NCI-H69 (cell line): ENCODE results near the gene LEFTY2.
"Not testable (repeated sequence)": the region's sequence is repeated elsewhere in the genome, so short reads cannot be mapped to it uniquely, and the experiment has no call there.

Source experiments
- DNase-seq: peaks from one replicate; lab custom pipeline; 2025; lab: John Stamatoyannopoulos, UW

The LEFTY2 gene

DNA sequence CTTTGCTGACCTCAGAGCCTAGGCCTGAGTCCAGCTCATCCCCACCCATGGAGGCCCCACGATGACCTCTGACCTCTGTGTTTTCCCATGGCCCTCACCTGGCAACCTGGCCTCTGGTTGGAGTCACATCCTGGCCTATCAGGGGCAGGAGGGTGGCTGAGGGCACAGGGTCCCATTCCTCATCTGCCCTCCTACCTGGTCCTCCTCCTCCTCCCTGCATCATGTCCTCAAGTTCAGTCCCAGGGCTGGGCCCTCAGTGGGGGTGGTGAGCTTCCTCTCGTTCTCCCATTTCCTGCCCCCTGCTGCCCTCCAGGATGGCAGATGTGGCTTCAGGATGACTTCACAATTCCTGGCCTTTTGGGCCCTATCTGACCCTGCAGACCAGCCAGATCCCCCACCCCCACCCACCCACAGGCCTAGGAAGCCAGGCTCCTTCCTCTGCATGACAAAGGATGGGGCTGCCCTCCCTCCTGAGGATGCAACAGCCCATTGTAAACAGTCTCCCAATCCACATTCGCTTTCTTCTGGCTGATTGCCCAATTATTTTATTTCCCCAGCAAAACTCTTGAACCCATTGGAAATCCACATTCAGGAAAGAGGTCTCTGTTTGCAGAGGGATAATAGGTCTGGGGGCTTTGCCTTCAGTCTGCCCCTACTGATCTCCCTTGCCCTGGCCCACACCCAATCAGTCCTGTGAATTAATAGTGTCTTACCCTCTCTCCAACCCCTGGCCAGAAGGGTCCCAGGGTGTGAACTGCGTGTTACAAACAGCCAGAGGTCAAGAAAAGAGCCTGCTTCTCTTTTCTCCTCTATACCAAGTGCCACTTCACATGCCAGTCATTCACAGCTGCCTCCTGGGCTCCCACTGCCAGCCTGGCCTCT is 41.7 kb downstream of the LEFTY2 start:
- DNase-seq = peak; percentile 33

DNA sequence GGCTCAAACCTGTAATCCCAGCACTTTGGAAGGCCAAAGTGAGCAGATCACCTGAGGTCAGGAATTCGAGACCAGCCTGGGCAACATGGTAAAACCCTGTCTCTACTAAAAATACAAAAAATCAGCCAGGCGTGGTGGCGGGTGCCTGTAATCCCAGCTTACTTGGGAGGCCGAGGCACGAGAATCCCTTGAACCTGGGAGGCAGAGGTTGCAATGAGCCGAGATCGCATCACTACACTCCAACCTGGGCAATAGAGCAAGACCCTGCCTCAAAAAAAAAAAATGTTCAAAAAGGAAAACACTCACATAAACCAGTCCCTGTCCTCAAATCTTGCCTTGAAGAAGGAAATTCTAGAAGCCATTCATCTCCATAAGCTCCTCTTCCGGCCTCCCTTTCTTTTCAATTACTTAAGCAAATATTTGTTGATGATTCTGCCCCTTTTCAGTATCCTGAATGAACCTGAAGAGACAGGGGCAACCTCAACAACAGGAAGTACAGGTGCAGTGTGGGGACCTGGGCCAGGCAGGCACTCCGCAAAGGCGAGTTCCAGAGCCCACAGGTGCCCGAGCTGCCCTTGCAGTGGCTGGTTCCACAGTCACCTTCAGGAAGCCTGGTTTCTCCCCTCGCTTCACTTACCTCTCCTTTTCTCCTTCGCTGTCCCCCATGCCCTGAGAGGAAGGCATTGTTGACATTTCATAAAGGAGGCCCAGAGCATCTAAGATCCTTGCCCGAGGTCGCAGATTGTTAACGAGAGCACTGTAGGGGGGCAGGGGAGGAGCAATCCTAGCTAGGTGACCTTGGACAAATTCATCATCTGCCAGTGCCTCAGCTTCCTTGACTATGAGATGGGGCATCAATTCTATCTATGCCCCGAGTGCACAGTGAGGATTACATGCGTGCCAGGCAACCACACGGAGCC is 43.2 kb downstream of the LEFTY2 start:
- DNase-seq = peak; percentile 89

DNA sequence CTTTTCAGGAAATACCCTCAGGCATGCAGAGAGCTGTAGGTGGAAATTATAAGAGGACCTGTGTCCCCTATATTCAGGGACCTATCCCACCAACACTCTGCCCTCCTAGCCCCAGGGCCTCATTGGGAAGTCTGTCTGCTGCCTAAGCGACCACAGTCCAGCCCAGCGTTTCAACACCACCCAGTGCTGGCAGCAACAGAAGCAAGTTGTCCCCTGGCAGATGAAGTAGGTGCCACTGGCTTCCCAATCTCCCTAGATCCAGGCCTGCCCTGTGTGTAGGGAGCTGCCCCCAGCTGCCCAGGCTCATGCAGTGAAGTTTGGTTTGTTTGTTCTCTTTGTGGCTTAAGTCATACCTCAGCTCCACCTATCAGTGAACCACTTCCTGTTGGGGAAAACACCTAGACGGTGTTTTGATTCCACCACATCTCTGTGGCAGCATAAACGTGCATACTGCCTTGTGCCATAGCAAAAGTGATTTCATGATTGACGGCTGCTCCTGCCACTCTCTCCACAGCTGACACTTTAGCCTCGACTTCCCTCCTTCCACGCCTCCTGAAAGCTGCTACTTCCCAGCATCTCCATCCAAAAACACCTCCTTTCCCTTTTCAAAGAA is 44.0 kb downstream of the LEFTY2 start:
- DNase-seq = peak; percentile 66

DNA sequence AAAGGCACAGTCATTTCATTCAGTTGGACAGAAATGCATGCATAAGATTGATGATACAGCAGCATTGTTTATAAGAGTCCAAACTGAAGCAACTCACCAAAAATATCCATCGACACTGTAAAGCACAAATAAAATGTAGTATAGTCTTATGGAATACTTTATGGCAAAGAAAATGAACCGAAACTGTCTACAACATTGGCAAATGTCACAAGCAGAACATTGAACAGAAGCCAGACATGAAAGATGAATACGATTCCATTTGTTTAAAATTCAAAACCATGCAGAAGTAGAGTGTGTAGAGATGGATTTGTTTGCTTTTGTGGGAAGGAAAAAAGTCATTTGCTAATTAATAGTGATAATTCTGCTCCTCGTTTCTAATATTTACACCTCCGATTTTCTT is 44.5 kb downstream of the LEFTY2 start:
- no peak for DNase-seq

DNA sequence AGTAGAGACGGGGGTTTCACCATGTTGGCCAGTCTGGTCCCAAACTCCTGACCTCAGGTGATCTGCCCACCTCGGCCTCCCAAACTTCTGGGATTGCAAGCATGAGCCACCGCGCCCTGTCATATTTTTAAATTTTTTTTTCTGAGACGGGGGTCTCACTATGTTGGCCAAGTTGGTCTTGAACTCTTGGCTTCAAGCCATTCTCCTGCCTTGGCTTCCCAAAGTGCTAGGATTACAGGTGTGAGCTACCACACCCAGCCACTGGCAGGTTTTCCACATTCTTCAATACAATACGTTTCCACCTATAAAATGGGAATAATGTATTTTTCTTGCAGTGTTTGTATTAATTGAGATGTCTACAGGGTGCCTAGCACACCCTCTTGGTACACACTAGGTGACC is 48.7 kb downstream of the LEFTY2 start:
- DNase-seq = no peak

DNA sequence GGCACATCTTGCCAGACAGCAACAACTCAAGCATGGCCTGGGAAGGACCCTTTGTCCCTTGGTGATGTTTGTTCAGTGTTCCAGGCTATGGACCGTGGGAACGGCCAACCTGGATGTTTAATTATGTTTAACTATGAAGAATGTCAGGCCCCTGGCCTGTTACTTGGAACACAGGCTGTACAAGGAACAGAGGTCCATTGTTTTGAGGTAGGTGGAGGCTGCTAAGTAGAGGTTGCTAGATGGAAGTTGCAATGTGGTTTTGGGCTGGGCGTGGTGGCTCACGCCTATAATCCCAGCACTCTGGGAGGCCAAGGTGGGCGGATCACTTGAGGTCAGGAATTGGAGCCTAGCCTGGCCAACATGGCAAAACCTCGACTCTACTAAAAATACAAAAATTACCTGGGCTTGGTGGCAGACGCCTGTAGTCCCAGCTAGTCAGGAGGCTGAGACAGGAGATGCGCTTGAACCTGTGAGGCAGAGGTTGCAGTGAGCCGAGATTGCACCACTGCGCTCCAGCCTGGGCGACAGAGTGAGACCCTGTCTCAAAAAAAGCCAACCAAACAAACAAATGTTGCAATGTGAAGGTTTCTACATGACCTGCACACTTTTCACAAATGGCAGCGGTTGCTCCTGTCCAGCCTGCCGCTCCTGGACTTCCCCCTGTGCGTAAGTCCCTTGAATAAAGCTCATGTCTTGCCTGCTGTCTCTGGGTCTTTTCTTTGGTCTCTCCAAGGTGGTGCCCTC is 49.6 kb downstream of the LEFTY2 start:
- DNase-seq = no peak

DNA sequence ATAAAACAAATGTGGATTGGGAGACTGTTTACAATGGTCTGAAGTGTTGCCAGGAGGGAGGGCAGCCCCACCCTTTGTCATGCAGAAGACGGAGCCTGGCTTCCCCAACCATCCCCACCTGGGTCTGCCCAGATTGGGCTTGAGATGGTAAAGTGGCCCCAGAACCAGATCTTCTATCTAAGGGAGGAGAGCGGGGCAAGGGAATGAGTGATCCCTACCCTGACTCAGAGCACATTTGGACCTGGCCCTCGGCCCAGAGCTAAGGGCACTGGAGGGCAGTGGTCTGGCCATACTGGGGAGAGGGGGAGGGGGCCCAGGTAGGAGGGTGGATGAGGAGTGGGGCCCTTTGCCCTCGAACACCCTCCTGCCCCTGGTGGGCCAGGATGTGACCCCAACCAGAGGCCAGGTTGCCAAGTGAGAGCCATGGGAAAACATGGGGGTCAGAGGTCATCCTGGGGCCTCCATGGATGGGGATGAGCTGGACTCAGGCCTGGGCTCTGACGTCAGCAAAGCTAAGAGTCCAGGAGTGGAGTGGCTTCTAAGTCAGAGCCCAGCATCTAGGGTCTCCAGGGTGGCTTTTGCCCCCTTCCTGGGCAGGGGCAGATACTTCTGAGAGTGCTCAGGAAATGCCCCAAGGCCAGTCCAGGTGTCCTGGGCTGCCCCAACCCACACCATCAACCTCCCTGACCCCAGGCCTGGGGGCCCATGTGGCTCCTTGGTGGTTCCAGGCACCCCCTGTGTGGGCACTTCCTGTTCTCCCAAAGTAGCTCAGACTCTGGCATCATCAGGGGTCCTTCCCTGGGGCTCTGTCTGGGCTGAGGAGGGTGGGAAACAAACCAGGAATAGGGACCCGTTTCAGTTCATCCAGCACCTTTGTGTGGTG is 50.4 kb downstream of the LEFTY2 start:
- DNase-seq = no peak

DNA sequence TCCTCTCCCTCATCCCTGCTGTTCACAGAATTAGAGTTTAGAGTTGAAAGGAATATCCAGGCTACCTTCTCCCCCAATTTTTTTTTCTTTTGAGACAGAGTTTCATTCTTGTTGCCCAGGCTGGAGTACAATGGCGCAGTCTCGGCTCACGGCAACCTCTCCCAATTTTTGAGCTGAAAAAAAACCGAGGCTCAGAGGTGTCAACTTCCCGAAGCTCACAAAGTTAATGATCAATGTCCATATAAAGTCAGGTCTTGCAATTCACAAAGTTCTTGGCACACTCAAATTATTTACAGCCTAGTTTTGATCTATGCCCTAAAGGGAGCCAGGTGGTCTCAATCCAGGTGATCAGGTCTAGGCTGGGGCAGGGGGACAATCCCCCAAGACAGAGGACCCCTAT is 51.3 kb downstream of the LEFTY2 start:
- DNase-seq = no peak

DNA sequence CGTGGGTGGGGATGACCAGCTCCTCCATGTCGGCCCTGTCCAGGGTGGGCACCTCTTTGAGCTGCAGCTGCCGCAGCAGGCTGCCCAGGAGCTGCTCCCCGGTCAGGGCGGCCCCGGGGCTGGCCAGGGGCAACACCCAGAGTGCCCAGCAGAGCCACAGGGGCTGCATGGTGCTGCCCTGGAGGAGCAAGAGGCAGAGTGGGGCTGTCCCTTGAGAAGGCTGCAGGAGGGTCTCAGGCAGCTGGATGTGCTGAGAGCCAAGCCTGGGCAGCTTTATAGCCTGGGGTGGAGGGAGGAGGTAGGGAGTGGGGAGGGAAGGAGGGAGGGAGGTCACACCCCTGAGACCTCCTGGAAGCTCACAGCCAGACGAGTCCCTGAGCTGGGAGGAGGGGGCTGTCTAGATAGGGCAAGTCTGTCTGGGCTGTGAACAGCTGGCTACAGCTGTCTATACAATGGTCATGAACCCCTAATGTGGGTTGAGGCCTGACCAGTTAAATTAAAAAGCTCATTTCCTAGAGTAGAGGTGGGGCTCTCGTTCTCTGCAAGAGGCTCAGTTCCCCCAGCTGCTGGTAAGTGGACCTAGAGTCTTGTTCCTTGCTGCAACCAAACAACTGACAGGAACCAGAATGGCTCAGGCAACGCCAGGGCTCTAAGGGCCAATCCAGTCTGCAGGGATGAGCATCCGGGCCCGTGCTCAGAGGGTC is 52.0 kb downstream of the LEFTY2 start, which contains the start of gene LEFTY1:
Gene LEFTY1 (minus strand): TSS at position 249 of the 704 bp plus-strand sequence. CDS start 80 bp downstream, at position 169.
- peak; percentile 39 for DNase-seq

DNA sequence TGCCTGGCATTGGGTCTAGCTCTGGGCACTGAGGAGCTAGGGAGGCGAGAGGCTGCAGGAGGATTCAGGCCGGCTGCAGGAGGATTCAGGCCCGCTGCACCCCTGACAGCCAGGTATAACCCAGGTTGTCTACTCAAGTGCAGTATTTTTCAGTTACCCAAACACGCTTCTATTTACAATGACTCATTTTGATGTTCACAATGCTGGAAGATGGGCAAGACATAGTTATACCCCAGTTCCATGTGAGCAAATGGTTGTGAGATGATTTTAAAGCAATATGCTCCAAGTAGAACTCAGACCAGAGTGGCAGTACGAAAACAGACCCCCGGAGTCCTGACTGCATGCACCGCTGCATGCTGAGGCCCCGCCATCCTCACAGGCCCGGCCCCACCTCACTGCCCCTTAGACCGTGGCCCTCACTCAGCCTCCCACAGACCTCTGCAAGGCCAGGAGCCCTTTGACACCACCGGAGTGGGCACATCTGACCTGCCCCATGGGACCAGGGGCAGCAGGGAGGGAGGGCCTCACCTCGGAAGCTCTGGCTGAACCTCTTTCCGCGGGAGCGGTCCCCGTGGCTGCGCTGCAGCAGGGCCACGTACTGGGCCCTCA is 52.6 kb downstream of the LEFTY2 start:
- no peak for DNase-seq

DNA sequence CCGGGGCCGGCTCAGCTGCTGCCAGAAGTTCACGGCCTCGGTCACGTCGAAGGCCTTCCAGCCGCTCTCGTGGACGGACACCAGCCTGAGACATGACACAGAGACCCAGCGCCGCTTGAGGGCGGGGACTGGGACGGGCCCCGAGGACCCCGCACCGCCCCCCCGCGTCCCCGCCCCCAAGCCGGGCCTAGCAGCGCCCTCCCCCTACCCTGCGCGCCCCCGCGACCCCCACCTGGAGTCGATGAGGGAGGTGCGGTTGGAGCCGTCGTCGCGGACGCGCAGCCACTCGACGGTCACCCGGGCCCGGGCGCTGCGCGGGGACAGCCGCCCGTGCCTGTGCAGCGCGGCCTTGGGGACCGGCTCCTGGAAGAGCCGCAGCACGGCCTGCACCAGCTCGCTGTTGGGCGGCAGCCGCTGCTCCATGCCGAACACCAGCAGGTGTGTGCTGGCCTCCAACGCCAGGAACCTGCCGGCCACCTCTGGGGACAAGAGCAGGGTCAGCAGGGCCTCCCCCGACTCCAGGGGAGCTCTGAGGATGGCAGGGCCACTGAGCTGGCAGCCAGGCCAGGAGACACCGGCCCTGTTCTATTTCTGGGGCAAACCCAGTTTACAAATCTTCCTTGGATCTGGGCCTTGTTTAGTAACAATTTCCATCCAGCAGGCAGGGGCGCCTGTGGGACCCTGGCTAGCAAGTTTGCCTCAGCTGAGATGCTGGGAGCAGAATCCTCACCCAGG is 53.3 kb downstream of the LEFTY2 start:
- not testable (repeated sequence) for DNase-seq

DNA sequence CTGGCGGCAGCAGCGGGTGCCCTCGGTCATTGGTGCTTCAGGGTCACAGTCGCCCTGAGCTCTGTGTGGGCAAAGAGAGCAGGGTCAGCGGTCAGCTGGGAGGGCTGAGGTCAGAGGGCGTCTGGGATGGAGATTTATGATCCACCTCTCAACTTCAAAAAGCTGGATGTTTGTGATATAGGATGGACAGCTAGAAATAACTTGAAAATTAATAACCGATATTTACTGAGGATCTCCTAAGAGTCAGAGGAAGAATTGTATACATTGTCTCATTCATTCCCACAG is 54.0 kb downstream of the LEFTY2 start:
- DNase-seq = no peak
